HEK293 (cell line): ENCODE measurements around the gene MYO1G.

Experiments used
- CTCF ChIP-seq: fragments of 450-650 bp; formaldehyde crosslinking; IDR thresholded peaks from 2 replicates; pipeline ENCODE4 v1.5.1; 2016; ENCODE audit warnings: missing biosample characterization, missing genetic modification characterization
- REST ChIP-seq: fragments of 450-650 bp; formaldehyde crosslinking; IDR thresholded peaks from 2 replicates; pipeline ENCODE4 v1.5.1; 2016; ENCODE audit warnings: missing biosample characterization, missing genetic modification characterization
- ZBTB17 ChIP-seq: fragments of 450-650 bp; formaldehyde crosslinking; IDR thresholded peaks from 2 replicates; pipeline ENCODE4 v1.5.1; 2016; ENCODE audit warnings: missing biosample characterization, missing genetic modification characterization
- ZFP37 ChIP-seq: fragments of 450-650 bp; formaldehyde crosslinking; IDR thresholded peaks from 2 replicates; pipeline ENCODE4 v1.5.1; 2016; ENCODE audit warnings: missing biosample characterization, missing genetic modification characterization
- ZNF274 ChIP-seq, 2 experiments: fragments of 200-500 bp in 1 of 2; fragments of 450-650 bp in 1 of 2; sonication (Bioruptor generic) in 1 of 2; formaldehyde crosslinking in 1 of 2; IDR thresholded peaks; 2 replicates each; pipeline versions ENCODE4 v1.5.1 to v1.6.1; 2014 to 2016; ENCODE audit warnings: borderline replicate concordance in 1 of 2, inconsistent platforms in 1 of 2, low read length in 1 of 2, missing biosample characterization in 1 of 2, missing genetic modification characterization in 1 of 2

- TF ChIP-seq CTCF (tag by site-specific recombination) (no peak), ZFP37 (tag by site-specific recombination) (no peak), REST (tag by site-specific recombination) (no peak), ZNF274 (IDR thresholded peaks at IDR 0.05; ENCODE audit: low read length) (no peak), ZNF274 (tag by site-specific recombination; IDR thresholded peaks at IDR 0.05; ENCODE audit: borderline replicate concordance) (no peak), ZBTB17 (tag by site-specific recombination) (no peak)
Measured at GRCh38 chr7:44969049-44969700, 9.6 kb downstream of the MYO1G start.
